ENCODE measurements around the gene MELTF. TPM values are rescaled to one million over a fixed set of nuclear protein-coding genes. Genes with fewer than 3 reads are reported as not detected.

Gene MELTF
- total RNA-seq, 1 donor from 2014 or later: 5.2 TPM

GRCh38 chr3:197050511-197050910 lies 20.9 kb upstream of the MELTF start:
- peaks cover 9% of the 10 kb centered on the region for H3K4me1 Mint-ChIP-seq (ENCODE audit: low read depth)
- peak overlapping the region; percentile 9 for H3K27ac Mint-ChIP-seq (ENCODE audit: unreplicated experiment)
- peaks cover 33% of the 10 kb centered on the region for H3K36me3 Mint-ChIP-seq (ENCODE audit: low read depth)
- DNase-seq (ENCODE audit: low spot score): no peak
- no peak for TF ChIP-seq CTCF (IDR thresholded peaks at IDR 0.05)
- H3K9me3 Mint-ChIP-seq (ENCODE audit: low read depth): no peaks in the 10 kb centered on the region
- H3K27me3 Mint-ChIP-seq (ENCODE audit: low read depth): no peaks in the 10 kb centered on the region
- no peak overlapping the region for H3K4me3 Mint-ChIP-seq (ENCODE audit: unreplicated experiment)

GRCh38 chr3:197042539-197042938 lies 12.9 kb upstream of the MELTF start:
- Mint-ChIP-seq H3K27me3 (ENCODE audit: low read depth) (no peaks in the 10 kb centered on the region), H3K36me3 (ENCODE audit: low read depth) (peaks cover 26% of the 10 kb centered on the region), H3K4me3 (ENCODE audit: unreplicated experiment) (no peak overlapping the region), H3K27ac (ENCODE audit: unreplicated experiment) (no peak overlapping the region), H3K9me3 (ENCODE audit: low read depth) (no peaks in the 10 kb centered on the region), H3K4me1 (ENCODE audit: low read depth) (peaks cover 6% of the 10 kb centered on the region)
- no peak for DNase-seq (ENCODE audit: low spot score)
- no peak for TF ChIP-seq CTCF (IDR thresholded peaks at IDR 0.05)

GRCh38 chr3:197041875-197042488 lies 12.4 kb upstream of the MELTF start:
- no peak for DNase-seq (ENCODE audit: low spot score)
- Mint-ChIP-seq H3K36me3 (ENCODE audit: low read depth) (peaks cover 26% of the 10 kb centered on the region), H3K27me3 (ENCODE audit: low read depth) (no peaks in the 10 kb centered on the region), H3K4me1 (ENCODE audit: low read depth) (peaks cover 8% of the 10 kb centered on the region), H3K9me3 (ENCODE audit: low read depth) (no peaks in the 10 kb centered on the region), H3K4me3 (ENCODE audit: unreplicated experiment) (no peak overlapping the region), H3K27ac (ENCODE audit: unreplicated experiment) (peak overlapping the region; percentile 70)
- TF ChIP-seq CTCF (IDR thresholded peaks at IDR 0.05): no peak

- DNase-seq (ENCODE audit: low spot score): no peak
- H3K9me3 Mint-ChIP-seq (ENCODE audit: low read depth): no peaks in the 10 kb centered on the region
- H3K27ac Mint-ChIP-seq (ENCODE audit: unreplicated experiment): no peak overlapping the region
- H3K27me3 Mint-ChIP-seq (ENCODE audit: low read depth): no peaks in the 10 kb centered on the region
- peaks cover 17% of the 10 kb centered on the region for H3K36me3 Mint-ChIP-seq (ENCODE audit: low read depth)
- no peak for TF ChIP-seq CTCF (IDR thresholded peaks at IDR 0.05)
- peaks cover 18% of the 10 kb centered on the region for H3K4me1 Mint-ChIP-seq (ENCODE audit: low read depth)
- no peak overlapping the region for H3K4me3 Mint-ChIP-seq (ENCODE audit: unreplicated experiment)
Measured at GRCh38 chr3:197040658-197041057, 11.0 kb upstream of the MELTF start.

GRCh38 chr3:197038679-197039462 lies 9.3 kb upstream of the MELTF start:
- no peak for DNase-seq (ENCODE audit: low spot score)
- TF ChIP-seq CTCF (IDR thresholded peaks at IDR 0.05): no peak
- Mint-ChIP-seq H3K36me3 (ENCODE audit: low read depth) (peaks cover 7% of the 10 kb centered on the region), H3K27ac (ENCODE audit: unreplicated experiment) (no peak overlapping the region), H3K4me1 (ENCODE audit: low read depth) (peaks cover 24% of the 10 kb centered on the region), H3K27me3 (ENCODE audit: low read depth) (no peaks in the 10 kb centered on the region), H3K4me3 (ENCODE audit: unreplicated experiment) (no peak overlapping the region), H3K9me3 (ENCODE audit: low read depth) (no peaks in the 10 kb centered on the region)
